Astrocyte (in vitro differentiated cells and primary cell): ENCODE results near the gene FAM53B. TPM values are rescaled to one million over a fixed set of nuclear protein-coding genes. Genes with fewer than 3 reads are reported as not detected.

ENCODE experiments used
- DNase-seq: peaks from one replicate; pipeline ENCODE4 v3.0.0-alpha.2; 2010; ENCODE audit warnings: low read depth
- FAIRE-seq: peaks from 2 replicates; lab custom pipeline; 2011; peaks lifted over from hg19 to GRCh38; lab: Jason Lieb, UNC
- H2AFZ ChIP-seq: 2 replicates; pipeline ENCODE4 v1.6.0; 2012; ENCODE audit warnings: low read depth, low read length, inconsistent platforms
- H3K27ac ChIP-seq: 2 replicates; pipeline ENCODE4 v1.5.1; 2011; ENCODE audit warnings: low read depth, low read length, inconsistent platforms
- H3K27me3 ChIP-seq: 2 replicates; pipeline ENCODE4 v1.6.0; 2011; ENCODE audit warnings: low read length, inconsistent platforms; ENCODE audit not compliant: insufficient read depth
- H3K36me3 ChIP-seq: 2 replicates; pipeline ENCODE4 v1.5.1; 2011; ENCODE audit warnings: low read length, inconsistent platforms; ENCODE audit not compliant: insufficient read depth
- H3K4me1 ChIP-seq: 2 replicates; pipeline ENCODE4 v1.5.1; 2011; ENCODE audit warnings: low read length, inconsistent platforms; ENCODE audit not compliant: insufficient read depth
- H3K4me2 ChIP-seq: 2 replicates; pipeline ENCODE4 v1.6.0; 2012; ENCODE audit warnings: low read length, inconsistent platforms
- H3K4me3 ChIP-seq: 2 replicates; pipeline ENCODE4 v1.5.1; 2011; ENCODE audit warnings: low read depth, mild to moderate bottlenecking, low read length, inconsistent platforms; ENCODE audit not compliant: insufficient read depth
- H3K79me2 ChIP-seq: 2 replicates; pipeline ENCODE4 v1.6.0; 2012; ENCODE audit warnings: mild to moderate bottlenecking, low read length, inconsistent platforms; ENCODE audit not compliant: insufficient read depth
- H3K9ac ChIP-seq: 2 replicates; pipeline ENCODE4 v1.6.0; 2012; ENCODE audit warnings: mild to moderate bottlenecking, low read length, inconsistent platforms
- H3K9me3 ChIP-seq: 2 replicates; pipeline ENCODE4 v1.5.1; 2012; ENCODE audit warnings: low read depth, mild to moderate bottlenecking, low read length, inconsistent platforms; ENCODE audit not compliant: insufficient read depth
- H4K20me1 ChIP-seq: 2 replicates; pipeline ENCODE4 v1.6.0; 2012; ENCODE audit warnings: low read length, inconsistent platforms; ENCODE audit not compliant: insufficient read depth
- H3K27ac Mint-ChIP-seq: one replicate; pipeline ENCODE4 v1.8.0; 2021; ENCODE audit warnings: mild to moderate bottlenecking, mixed read lengths; ENCODE audit not compliant: unreplicated experiment
- H3K27me3 Mint-ChIP-seq: one replicate; pipeline ENCODE4 v1.8.0; 2021; ENCODE audit warnings: low read depth, mixed read lengths; ENCODE audit not compliant: unreplicated experiment
- H3K36me3 Mint-ChIP-seq: one replicate; pipeline ENCODE4 v1.8.0; 2021; ENCODE audit warnings: low read depth, mixed read lengths; ENCODE audit not compliant: unreplicated experiment
- H3K4me1 Mint-ChIP-seq: one replicate; pipeline ENCODE4 v1.8.0; 2021; ENCODE audit warnings: low read depth, mixed read lengths; ENCODE audit not compliant: unreplicated experiment
- H3K4me3 Mint-ChIP-seq: one replicate; pipeline ENCODE4 v1.8.0; 2021; ENCODE audit warnings: mild to moderate bottlenecking, moderate library complexity, mixed read lengths; ENCODE audit not compliant: unreplicated experiment
- H3K9me3 Mint-ChIP-seq: one replicate; pipeline ENCODE4 v1.8.0; 2021; ENCODE audit warnings: mild to moderate bottlenecking, mixed read lengths; ENCODE audit not compliant: unreplicated experiment
- EZH2 ChIP-seq: IDR thresholded peaks from 2 replicates; pipeline ENCODE4 v1.6.1; 2012; ENCODE audit warnings: mild to moderate bottlenecking, low read length, inconsistent platforms; ENCODE audit not compliant: insufficient read depth
- total RNA-seq: library from RNA; stranded (reverse); gene quantifications from 2 replicates; pipeline ENCODE4 v1.2.1, GENCODE V29; 2021
- TF ChIP-seq, protein P1 (sequence below): IDR thresholded peaks from 2 replicates; pipeline ENCODE4 v1.5.1; 2011; ENCODE audit warnings: low read depth, mild to moderate bottlenecking, inconsistent platforms, low read length, moderate library complexity; ENCODE audit not compliant: insufficient read depth

The FAM53B gene
- total RNA-seq, 1 donor from 2014 or later, result 12.9 TPM

- Histone ChIP-seq H3K4me2 (no peak overlapping the region), H4K20me1 (no peaks in the 10 kb centered on the region), H3K36me3 (peaks cover 29% of the 10 kb centered on the region), H3K9ac (no peak overlapping the region), H2AFZ (no peak overlapping the region), H3K9me3 (no peaks in the 10 kb centered on the region), H3K4me1 (no peaks in the 10 kb centered on the region), H3K79me2 (no peaks in the 10 kb centered on the region), H3K27ac (no peak overlapping the region), H3K4me3 (no peak overlapping the region), H3K27me3 (no peaks in the 10 kb centered on the region)
- peaks cover 2% of the 10 kb centered on the region for H3K36me3 Mint-ChIP-seq
- no peaks in the 10 kb centered on the region for H3K9me3 Mint-ChIP-seq
- no peaks in the 10 kb centered on the region for H3K27me3 Mint-ChIP-seq
- H3K27ac Mint-ChIP-seq, result no peak overlapping the region
- DNase-seq (no peak), FAIRE-seq (no peak)
- no peak overlapping the region for H3K4me3 Mint-ChIP-seq
- peaks cover 2% of the 10 kb centered on the region for H3K4me1 Mint-ChIP-seq
- no peak for TF ChIP-seq EZH2
- TF ChIP-seq, protein P1, sequence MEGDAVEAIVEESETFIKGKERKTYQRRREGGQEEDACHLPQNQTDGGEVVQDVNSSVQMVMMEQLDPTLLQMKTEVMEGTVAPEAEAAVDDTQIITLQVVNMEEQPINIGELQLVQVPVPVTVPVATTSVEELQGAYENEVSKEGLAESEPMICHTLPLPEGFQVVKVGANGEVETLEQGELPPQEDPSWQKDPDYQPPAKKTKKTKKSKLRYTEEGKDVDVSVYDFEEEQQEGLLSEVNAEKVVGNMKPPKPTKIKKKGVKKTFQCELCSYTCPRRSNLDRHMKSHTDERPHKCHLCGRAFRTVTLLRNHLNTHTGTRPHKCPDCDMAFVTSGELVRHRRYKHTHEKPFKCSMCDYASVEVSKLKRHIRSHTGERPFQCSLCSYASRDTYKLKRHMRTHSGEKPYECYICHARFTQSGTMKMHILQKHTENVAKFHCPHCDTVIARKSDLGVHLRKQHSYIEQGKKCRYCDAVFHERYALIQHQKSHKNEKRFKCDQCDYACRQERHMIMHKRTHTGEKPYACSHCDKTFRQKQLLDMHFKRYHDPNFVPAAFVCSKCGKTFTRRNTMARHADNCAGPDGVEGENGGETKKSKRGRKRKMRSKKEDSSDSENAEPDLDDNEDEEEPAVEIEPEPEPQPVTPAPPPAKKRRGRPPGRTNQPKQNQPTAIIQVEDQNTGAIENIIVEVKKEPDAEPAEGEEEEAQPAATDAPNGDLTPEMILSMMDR, result no peak
These were observed 10.0 kb upstream of the FAM53B start for GRCh38 chr10:124754227-124754626.

- Mint-ChIP-seq H3K9me3 (no peaks in the 10 kb centered on the region), H3K36me3 (no peaks in the 10 kb centered on the region), H3K4me1 (peaks cover 10% of the 10 kb centered on the region), H3K4me3 (no peak overlapping the region), H3K27me3 (no peaks in the 10 kb centered on the region), H3K27ac (no peak overlapping the region)
- Histone ChIP-seq H3K27me3 (no peaks in the 10 kb centered on the region), H3K4me2 (no peak overlapping the region), H3K36me3 (peaks cover 4% of the 10 kb centered on the region), H3K4me3 (no peak overlapping the region), H3K9me3 (no peaks in the 10 kb centered on the region), H3K4me1 (peaks cover 10% of the 10 kb centered on the region), H2AFZ (no peak overlapping the region), H3K27ac (no peak overlapping the region), H4K20me1 (no peaks in the 10 kb centered on the region), H3K79me2 (no peaks in the 10 kb centered on the region), H3K9ac (no peak overlapping the region)
- FAIRE-seq (no peak), DNase-seq (no peak)
- TF ChIP-seq, protein P1, result no peak
- no peak for TF ChIP-seq EZH2
These were observed 4.9 kb upstream of the FAM53B start for GRCh38 chr10:124748953-124749645.

- Histone ChIP-seq H3K36me3 (no peaks in the 10 kb centered on the region), H3K9ac (no peak overlapping the region), H3K4me1 (peaks cover 10% of the 10 kb centered on the region), H3K9me3 (no peaks in the 10 kb centered on the region), H2AFZ (no peak overlapping the region), H3K79me2 (no peaks in the 10 kb centered on the region), H3K27me3 (no peaks in the 10 kb centered on the region), H4K20me1 (no peaks in the 10 kb centered on the region), H3K27ac (no peak overlapping the region), H3K4me3 (no peak overlapping the region), H3K4me2 (no peak overlapping the region)
- H3K9me3 Mint-ChIP-seq, result no peaks in the 10 kb centered on the region
- DNase-seq (no peak), FAIRE-seq (no peak)
- H3K4me3 Mint-ChIP-seq, result no peak overlapping the region
- no peaks in the 10 kb centered on the region for H3K27me3 Mint-ChIP-seq
- H3K27ac Mint-ChIP-seq, result no peak overlapping the region
- H3K36me3 Mint-ChIP-seq, result no peaks in the 10 kb centered on the region
- no peak for TF ChIP-seq EZH2
- TF ChIP-seq, protein P1, result no peak
- peaks cover 10% of the 10 kb centered on the region for H3K4me1 Mint-ChIP-seq
These were observed 4.0 kb upstream of the FAM53B start for GRCh38 chr10:124748166-124748565.
